Right ventricle myocardium inferior (tissue), 1 donor: ENCODE measurements around the gene MRPL21. TPM values are rescaled to one million over a fixed set of nuclear protein-coding genes. Genes with fewer than 3 reads are reported as not detected.

Experiments
- ATAC-seq: fragments of 200-7000 bp; cut with Tn5 transposase; one replicate; pipeline ENCODE4 v1.9.1; 2020; ENCODE audit warnings: mild to moderate bottlenecking, moderate library complexity
- DNase-seq: peaks from one replicate; pipeline ENCODE4 v3.0.0; 2021; ENCODE audit errors: missing footprints
- intact Hi-C: fragments of 100-400 bp; cut with DNase I; formaldehyde crosslinking; loops from one replicate; pipeline ENCODE4 v1.11.0; 2022
- total RNA-seq: library from RNA; stranded (reverse); fragmentation: NEBNext Ultra II Directional; extraction: Animal tissue kit (Norgen Biotek cat#: 25700); gene quantifications from one replicate; pipeline ENCODE4 v1.2.1, GENCODE V29; 2021
- donor health status: DM: no; HTN: yes; CAD: no; lungs with severe emphysema.

The MRPL21 gene
- total RNA-seq, 1 donor from 2014 or later: 120 TPM

- intact Hi-C loops: no loop called here
- no peak for ATAC-seq
- DNase-seq: no peak
Measured at GRCh38 chr11:68936358-68936636, 32.7 kb upstream of the MRPL21 start.

GRCh38 chr11:68935516-68936357 lies 32.1 kb upstream of the MRPL21 start:
- intact Hi-C loops: no loop called here
- no peak for ATAC-seq
- peak; percentile 60 for DNase-seq

GRCh38 chr11:68935066-68935465 lies 31.4 kb upstream of the MRPL21 start:
- no peak for DNase-seq
- intact Hi-C loops: no loop called here
- no peak for ATAC-seq

GRCh38 chr11:68934666-68935065 lies 31.0 kb upstream of the MRPL21 start:
- ATAC-seq (peak; percentile 35), DNase-seq (peak; percentile 53)
- intact Hi-C loops: no loop called here

- ATAC-seq (no peak), DNase-seq (no peak)
- intact Hi-C loops: no loop called here
Measured at GRCh38 chr11:68934321-68934645, 30.7 kb upstream of the MRPL21 start.

GRCh38 chr11:68933605-68934320 lies 30.1 kb upstream of the MRPL21 start:
- DNase-seq (peak; percentile 27), ATAC-seq (no peak)
- intact Hi-C loops: no loop called here

- ATAC-seq (no peak), DNase-seq (peak; percentile 37)
- intact Hi-C loops: no loop called here
Measured at GRCh38 chr11:68932933-68933577, 29.4 kb upstream of the MRPL21 start.

GRCh38 chr11:68932358-68932757 lies 28.7 kb upstream of the MRPL21 start:
- DNase-seq (no peak), ATAC-seq (no peak)
- intact Hi-C loops: no loop called here

- no peak for DNase-seq
- ATAC-seq: no peak
- intact Hi-C loops: no loop called here
Measured at GRCh38 chr11:68931911-68932310, 28.3 kb upstream of the MRPL21 start.

- intact Hi-C loops: no loop called here
- ATAC-seq (no peak), DNase-seq (peak; percentile 57)
Measured at GRCh38 chr11:68930991-68931855, 27.6 kb upstream of the MRPL21 start.

GRCh38 chr11:68929706-68930570 lies 26.3 kb upstream of the MRPL21 start:
- intact Hi-C loops: loop anchor here (5.0 kb wide), 1 partner anchor 112 kb away; no protein-coding TSS in a partner anchor
- DNase-seq (peak; percentile 35), ATAC-seq (no peak)

GRCh38 chr11:68929135-68929534 lies 25.5 kb upstream of the MRPL21 start:
- peak; percentile 46 for DNase-seq
- no peak for ATAC-seq
- intact Hi-C loops: loop anchor here (5.0 kb wide), 1 partner anchor 113 kb away; no protein-coding TSS in a partner anchor

- DNase-seq (no peak), ATAC-seq (peak; percentile 59)
- intact Hi-C loops: loop anchor here (5.0 kb wide), 1 partner anchor 114 kb away; no protein-coding TSS in a partner anchor
Measured at GRCh38 chr11:68928136-68928880, 24.7 kb upstream of the MRPL21 start.

- peak; percentile 72 for DNase-seq
- intact Hi-C loops: loop anchor here (5.0 kb wide), 1 partner anchor 115 kb away; no protein-coding TSS in a partner anchor
Measured at GRCh38 chr11:68927280-68928135, 23.9 kb upstream of the MRPL21 start.

GRCh38 chr11:68925611-68926010 lies 22.0 kb upstream of the MRPL21 start:
- ATAC-seq (no peak), DNase-seq (no peak)
- intact Hi-C loops: loop anchor here (5.0 kb wide), 1 partner anchor 117 kb away; no protein-coding TSS in a partner anchor

More at GRCh38 chr11:68927280-68928135, 23.9 kb upstream of the MRPL21 start:
- peak; percentile 51 for ATAC-seq
